ENCODE data around the gene CSAD. TPM values are rescaled to one million over a fixed set of nuclear protein-coding genes. Genes with fewer than 3 reads are reported as not detected.
A peak's percentile ranks its signal among the peaks of the same experiment; 100 is the strongest.

Gene CSAD
- total and polyA plus RNA-seq, 8 donors = 10.1 to 83.2 (median 21.4) TPM

GRCh38 chr12:53160673-53161072 is 20.1 kb downstream of the CSAD start:
- Histone ChIP-seq H3K9me3 (no peaks in the 10 kb centered on the region), H3K27ac (no peak overlapping the region), H3K4me1 (no peaks in the 10 kb centered on the region), H3K4me3 (no peak overlapping the region), H3K36me3 (no peaks in the 10 kb centered on the region), H3K27me3 (no peaks in the 10 kb centered on the region)
- 80 to 96% methylated on average over 2 of the region's 2 CpGs for WGBS, 2 donors
- TF ChIP-seq CTCF (IDR thresholded peaks at IDR 0.05) = no peak
- FAIRE-seq = no peak
- intact Hi-C loops (cut with DNase I) = loop anchor here in 1 of 3 donors (5.0 kb wide), 1 partner anchor 37 kb away; no protein-coding TSS in a partner anchor
- ATAC-seq = no peak
- no peak for DNase-seq

GRCh38 chr12:53160000-53160399 is 20.7 kb downstream of the CSAD start:
- no peaks in the 10 kb centered on the region for H3K4me1 ChIP-seq
- H3K4me3 ChIP-seq = no peak overlapping the region
- H3K9me3 ChIP-seq = no peaks in the 10 kb centered on the region
- H3K27ac ChIP-seq = no peak overlapping the region
- no peak for TF ChIP-seq CTCF (IDR thresholded peaks at IDR 0.05)
- ATAC-seq = peak in 1 of 4 donors; percentile 12
- intact Hi-C loops (cut with DNase I) = loop anchor here in 1 of 3 donors (5.0 kb wide), 1 partner anchor 37 kb away; no protein-coding TSS in a partner anchor
- no peak for FAIRE-seq
- peak in 1 of 6 donors; percentile 21 for DNase-seq
- no peaks in the 10 kb centered on the region for H3K36me3 ChIP-seq
- WGBS, 2 donors = 79 to 83% methylated on average over 16 of the region's 16 CpGs
- no peaks in the 10 kb centered on the region for H3K27me3 ChIP-seq

GRCh38 chr12:53159195-53159839 is 21.4 kb downstream of the CSAD start:
- ATAC-seq = peak; percentile 86 to 100 (median 98)
- no peaks in the 10 kb centered on the region for H3K9me3 ChIP-seq
- H3K4me1 ChIP-seq = no peaks in the 10 kb centered on the region
- 13 to 16% methylated on average over 14 of the region's 14 CpGs for WGBS, 2 donors
- H3K27me3 ChIP-seq = no peaks in the 10 kb centered on the region
- no peaks in the 10 kb centered on the region for H3K36me3 ChIP-seq
- intact Hi-C loops (cut with DNase I) = no loop called here
- no peak for FAIRE-seq
- no peak overlapping the region for H3K4me3 ChIP-seq
- TF ChIP-seq CTCF (IDR thresholded peaks at IDR 0.05) = peak; percentile 86 to 94 (median 88)
- DNase-seq = peak; percentile 56 to 91 (median 82)
- no peak overlapping the region for H3K27ac ChIP-seq

- DNase-seq = no peak
- no peaks in the 10 kb centered on the region for H3K9me3 ChIP-seq
- H3K27ac ChIP-seq = no peak overlapping the region
- H3K36me3 ChIP-seq = no peaks in the 10 kb centered on the region
- intact Hi-C loops (cut with DNase I) = no loop called here
- ATAC-seq = no peak
- no peak for FAIRE-seq
- H3K4me3 ChIP-seq = no peak overlapping the region
- H3K27me3 ChIP-seq = no peaks in the 10 kb centered on the region
- TF ChIP-seq CTCF (IDR thresholded peaks at IDR 0.05) = no peak
- H3K4me1 ChIP-seq = no peaks in the 10 kb centered on the region
Observed at GRCh38 chr12:53152390-53152789, 28.3 kb downstream of the CSAD start.

- ATAC-seq (no peak), FAIRE-seq (no peak), DNase-seq (no peak)
- Histone ChIP-seq H3K9me3 (no peaks in the 10 kb centered on the region), H3K4me3 (no peak overlapping the region), H3K36me3 (no peaks in the 10 kb centered on the region), H3K27ac (no peak overlapping the region), H3K4me1 (no peaks in the 10 kb centered on the region), H3K27me3 (no peaks in the 10 kb centered on the region)
- intact Hi-C loops (cut with DNase I) = no loop called here
- 89 to 93% methylated on average over 6 of the region's 6 CpGs for WGBS, 2 donors
- TF ChIP-seq CTCF (IDR thresholded peaks at IDR 0.05) = no peak
Observed at GRCh38 chr12:53151039-53151438, 29.7 kb downstream of the CSAD start.
